ENCODE results near the gene DLG2.

DNA sequence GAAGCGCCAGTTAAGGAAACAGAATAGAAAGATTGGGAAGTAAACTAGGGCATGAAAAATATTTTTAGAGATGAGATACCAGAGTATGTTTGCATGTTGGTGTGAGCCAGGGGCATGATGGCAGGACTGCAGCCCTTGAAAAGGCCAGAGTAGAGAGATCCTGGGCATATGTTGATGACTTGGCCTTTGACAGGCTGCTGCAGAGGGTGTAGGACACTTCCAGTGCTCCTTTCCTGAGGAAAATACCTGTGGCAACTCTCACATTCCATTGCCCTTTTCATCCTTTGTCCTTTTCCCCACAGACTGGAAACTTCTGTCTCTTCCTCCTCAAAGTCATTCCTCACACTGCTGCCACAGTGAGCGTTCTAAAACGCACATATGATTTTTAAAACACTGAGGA, 2190.3 kb downstream of the DLG2 start:
- TF ChIP-seq, protein P1, sequence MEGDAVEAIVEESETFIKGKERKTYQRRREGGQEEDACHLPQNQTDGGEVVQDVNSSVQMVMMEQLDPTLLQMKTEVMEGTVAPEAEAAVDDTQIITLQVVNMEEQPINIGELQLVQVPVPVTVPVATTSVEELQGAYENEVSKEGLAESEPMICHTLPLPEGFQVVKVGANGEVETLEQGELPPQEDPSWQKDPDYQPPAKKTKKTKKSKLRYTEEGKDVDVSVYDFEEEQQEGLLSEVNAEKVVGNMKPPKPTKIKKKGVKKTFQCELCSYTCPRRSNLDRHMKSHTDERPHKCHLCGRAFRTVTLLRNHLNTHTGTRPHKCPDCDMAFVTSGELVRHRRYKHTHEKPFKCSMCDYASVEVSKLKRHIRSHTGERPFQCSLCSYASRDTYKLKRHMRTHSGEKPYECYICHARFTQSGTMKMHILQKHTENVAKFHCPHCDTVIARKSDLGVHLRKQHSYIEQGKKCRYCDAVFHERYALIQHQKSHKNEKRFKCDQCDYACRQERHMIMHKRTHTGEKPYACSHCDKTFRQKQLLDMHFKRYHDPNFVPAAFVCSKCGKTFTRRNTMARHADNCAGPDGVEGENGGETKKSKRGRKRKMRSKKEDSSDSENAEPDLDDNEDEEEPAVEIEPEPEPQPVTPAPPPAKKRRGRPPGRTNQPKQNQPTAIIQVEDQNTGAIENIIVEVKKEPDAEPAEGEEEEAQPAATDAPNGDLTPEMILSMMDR (IDR thresholded peaks at IDR 0.05; ENCODE audit: insufficient read depth, low read depth, low read length) = no peak
- no peak for TF ChIP-seq EZH2 (IDR thresholded peaks at IDR 0.05; ENCODE audit: insufficient read depth, low read length)
